GOT3 (cell line): Measurements from ENCODE around the gene UBAP1.
"Not testable (repeated sequence)": the region's sequence is repeated elsewhere in the genome, so short reads cannot be mapped to it uniquely, and the experiment has no call there.

Source experiments
- DNase-seq: peaks from one replicate; lab custom pipeline; 2025; ENCODE audit warnings: mixed read lengths; lab: John Stamatoyannopoulos, UW

UBAP1 gene

DNA sequence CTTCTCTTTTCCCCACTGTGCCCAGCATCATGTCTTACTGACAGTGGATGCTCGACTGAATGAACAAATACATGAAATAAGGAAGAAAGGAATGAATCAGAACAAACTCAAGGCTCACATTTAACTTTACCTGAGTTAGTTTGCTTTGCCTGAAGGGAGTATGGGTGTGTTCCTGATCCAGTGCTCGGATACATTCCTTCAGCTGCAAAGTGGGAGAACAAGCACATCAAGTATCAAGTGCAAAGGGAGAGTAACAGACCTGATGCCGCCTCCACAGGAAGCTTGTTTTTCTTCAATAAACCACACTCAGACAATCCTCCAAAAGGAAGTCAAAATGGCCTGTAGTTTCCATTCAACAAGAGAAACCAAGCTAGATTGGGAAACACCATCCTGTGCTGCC is 84.1 kb downstream of the UBAP1 start:
- DNase-seq = no peak

DNA sequence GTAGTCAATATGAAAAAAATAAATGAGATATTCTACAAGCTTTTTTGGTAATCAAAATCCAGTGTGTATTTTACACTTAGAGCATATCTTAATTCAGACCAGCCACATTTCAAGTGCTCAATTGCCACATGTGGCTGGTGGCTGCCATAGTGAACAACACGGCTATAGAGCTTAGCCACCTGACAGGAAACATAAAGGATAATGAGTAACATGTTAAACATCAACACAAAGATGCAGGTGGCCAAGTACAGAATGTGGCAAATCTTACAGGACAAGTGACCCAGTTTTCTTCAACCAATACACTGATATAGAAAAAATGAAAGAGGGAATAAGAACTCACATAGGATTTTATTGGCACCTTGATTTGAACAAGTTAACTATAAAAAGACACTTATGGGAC is 88.8 kb downstream of the UBAP1 start:
- DNase-seq = no peak

DNA sequence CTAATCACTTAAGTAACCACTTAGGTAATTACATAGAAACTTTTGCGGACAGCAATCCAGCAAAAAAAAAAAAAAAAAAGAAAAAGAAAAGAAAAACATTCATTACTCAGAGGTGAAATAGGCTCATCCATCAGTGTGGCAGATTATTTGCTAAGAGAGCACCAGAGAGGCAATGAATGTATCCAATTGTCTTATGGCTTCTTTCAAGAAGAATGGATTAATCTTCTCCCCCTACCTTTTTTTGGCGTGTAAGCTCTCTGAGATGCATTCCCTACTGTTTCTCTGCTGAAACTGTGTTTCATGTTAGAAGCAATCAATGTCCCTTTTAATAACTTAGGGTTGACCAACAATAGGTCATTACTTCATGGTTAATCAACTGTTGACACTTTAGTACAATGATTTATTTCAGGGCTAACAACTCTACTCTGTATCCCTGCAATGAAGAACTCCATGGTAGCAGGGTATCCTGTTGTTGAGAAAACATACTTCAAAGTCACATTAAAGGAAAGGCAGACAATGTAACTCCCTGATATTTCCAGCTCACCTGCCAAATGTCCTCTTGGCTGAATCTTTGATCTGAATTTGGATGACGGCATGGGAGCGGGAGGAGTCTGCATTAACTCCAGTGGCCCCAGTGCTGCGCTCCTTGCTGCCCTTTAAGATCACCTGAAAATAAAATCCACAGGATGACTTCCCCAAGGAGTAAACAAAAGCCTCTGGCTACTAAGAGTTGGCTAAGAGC is 92.6 kb downstream of the UBAP1 start:
- no peak for DNase-seq

- no peak for DNase-seq
Observed at GRCh38 chr9:34272101-34272541, 93.3 kb downstream of the UBAP1 start.

DNA sequence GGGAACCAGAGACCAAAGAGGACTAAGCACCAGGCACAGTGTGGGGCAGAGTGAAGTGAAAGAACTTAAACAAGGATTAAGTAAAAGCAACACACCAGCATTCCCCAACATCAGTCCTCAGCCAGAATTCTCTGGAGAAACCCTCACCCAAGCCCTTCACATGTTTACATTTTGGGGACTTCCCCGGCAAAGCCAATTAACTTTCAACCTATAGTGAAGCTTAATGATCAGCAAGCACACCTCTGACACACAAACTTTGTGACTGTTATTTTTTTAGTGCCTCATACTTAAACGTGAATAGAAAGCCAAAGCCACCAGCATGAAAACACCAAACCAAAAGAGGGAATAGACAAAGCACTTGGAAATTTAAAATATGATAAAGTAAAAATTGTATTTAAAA is 94.7 kb downstream of the UBAP1 start:
- not testable (repeated sequence) for DNase-seq

DNA sequence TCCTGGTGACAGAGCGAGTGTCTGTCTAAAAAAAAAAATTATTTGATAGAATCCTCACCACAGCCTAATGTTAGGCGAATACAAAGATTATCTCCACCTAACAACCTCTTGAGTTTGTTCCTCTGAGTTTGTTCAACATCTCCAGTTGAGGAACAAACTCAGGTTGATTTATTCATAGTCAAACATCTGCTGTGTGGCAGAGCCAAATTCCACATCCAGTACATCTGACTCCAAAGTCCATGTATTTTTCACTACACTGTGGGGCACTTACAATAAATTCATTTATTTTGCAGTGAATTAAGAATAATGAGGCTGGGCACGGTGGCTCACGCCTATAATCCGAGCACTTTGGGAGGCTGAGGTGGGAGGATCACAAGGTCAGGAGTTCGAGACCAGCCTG is 97.0 kb downstream of the UBAP1 start:
- no peak for DNase-seq

GRCh38 chr9:34276772-34277171 is 97.9 kb downstream of the UBAP1 start:
- DNase-seq = no peak

DNA sequence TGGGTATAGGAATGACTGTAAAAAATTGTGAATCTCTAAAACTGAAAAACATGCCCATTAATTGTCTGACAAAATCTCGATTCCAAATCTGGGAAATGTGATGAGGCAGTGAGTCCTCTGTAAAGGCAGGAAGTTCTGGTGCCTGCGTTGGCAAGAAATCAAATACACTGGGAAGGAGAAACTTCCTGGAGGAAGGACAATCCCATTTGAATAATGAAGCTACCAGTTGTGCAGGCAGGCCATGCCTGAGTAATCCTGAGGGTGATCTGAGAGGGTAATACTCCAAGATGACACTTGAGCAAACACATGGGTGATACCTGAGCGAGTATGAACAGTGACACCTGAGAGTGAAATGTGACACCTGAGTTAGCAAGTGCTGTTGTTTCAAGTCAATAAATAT is 100.6 kb downstream of the UBAP1 start:
- DNase-seq = no peak

GRCh38 chr9:34282096-34282495 is 103.3 kb downstream of the UBAP1 start:
- no peak for DNase-seq

- no peak for DNase-seq
Observed at GRCh38 chr9:34289159-34289558, 110.3 kb downstream of the UBAP1 start.

GRCh38 chr9:34291023-34291422 is 112.2 kb downstream of the UBAP1 start:
- DNase-seq = no peak

GRCh38 chr9:34291423-34291822 is 112.6 kb downstream of the UBAP1 start:
- no peak for DNase-seq

DNA sequence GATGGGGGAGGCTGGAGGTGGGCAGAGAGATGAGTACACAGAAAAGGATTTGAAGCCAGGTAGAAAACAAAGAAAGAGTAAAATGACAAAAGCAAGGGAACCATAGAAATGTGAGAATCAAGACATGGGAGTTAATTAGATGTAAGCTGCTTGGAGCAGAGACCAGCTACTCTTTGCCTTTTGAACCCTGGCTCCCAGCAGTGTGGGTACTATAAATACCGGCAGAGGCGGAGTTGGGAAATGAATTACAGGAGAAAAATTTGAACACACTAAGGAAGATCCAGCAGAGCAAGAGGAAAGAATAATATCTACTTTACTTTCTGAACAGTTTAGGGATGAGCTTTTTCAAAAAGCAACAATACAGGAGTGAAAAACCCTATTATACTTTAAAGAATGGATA is 113.7 kb downstream of the UBAP1 start:
- no peak for DNase-seq

DNA sequence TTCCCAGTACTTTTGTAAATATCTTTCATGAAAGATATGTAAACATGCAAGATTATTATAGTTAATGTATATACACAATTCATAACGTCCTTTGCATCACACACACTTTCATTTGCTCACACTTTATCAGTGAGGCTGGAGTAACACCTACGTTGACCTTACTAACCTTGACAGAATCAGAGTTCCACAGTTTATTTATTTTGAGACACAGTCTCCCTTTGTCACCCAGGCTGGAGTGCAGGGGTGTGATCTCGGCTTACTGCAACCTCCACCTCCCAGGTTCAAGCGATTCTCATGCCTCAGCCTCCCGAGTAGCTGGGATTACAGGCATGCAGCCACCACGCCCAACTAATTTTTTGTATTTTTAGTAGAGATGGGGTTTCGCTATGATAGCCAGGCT is 122.2 kb downstream of the UBAP1 start:
- DNase-seq = not testable (repeated sequence)
